Subcutaneous preadipocyte (primary cell): ENCODE data around the gene RAPGEF1. TPM values are rescaled to one million over a fixed set of nuclear protein-coding genes. Genes with fewer than 3 reads are reported as not detected.

Source experiments
- small RNA-seq: library from RNA; depleted of rRNA; stranded (forward); fragments of <200 nt; gene quantifications from one replicate; pipeline ENCODE3, GENCODE V24; 2012
- total RNA-seq: library from RNA; depleted of rRNA; stranded (reverse); fragments of >200 nt; gene quantifications from 2 replicates; pipeline ENCODE4 v1.2.3, GENCODE V29; 2012

Gene RAPGEF1
- total RNA-seq: 27.0 and 36.4 TPM in 2 replicates

DNA sequence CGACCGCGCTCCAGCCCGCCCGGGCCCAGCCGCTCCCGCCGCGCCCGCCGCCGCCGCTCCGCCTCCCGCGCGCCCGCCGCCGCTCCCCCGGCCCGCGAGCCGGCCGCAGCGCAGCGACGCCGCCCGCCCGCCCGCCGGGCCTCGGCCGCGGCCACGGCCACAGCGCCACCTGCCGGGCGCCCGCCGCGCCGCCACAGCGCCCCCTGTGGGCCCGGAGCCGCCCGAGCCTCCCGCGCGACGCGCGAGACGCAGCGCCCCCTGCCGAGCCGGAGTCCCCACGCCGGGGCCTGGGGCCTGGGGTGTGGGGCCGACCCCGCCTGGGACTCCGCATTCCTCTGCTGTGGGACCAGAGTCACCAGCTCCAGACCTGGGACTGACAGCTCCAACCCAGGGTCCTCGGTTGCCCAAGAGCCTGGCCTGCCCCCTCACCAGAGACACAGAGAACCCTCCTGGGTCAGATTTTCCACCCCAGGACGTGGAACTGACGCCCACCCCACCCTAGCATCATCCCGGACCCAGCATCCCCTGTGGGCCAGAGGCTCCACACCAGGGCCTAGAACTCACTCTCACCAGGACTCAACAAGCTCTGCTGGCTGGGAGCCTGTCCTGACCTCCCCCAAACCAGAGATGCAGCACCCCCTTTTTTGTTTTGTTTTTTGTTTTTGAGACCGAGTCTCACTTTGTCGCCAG is at the start of gene RAPGEF1:
TSS of gene RAPGEF1 (minus strand) at position 118 of the 690 bp plus-strand sequence. CDS start 246 bp downstream, outside the sequence.

GRCh38 chr9:131545003-131545785 is 194.7 kb downstream of the RAPGEF1 start, which contains the start of gene PRRT1B:
TSS of gene PRRT1B (plus strand) at chr9:131545523. CDS start at chr9:131545616, 93 bp downstream.

GRCh38 chr9:131530920-131531832 is 208.7 kb downstream of the RAPGEF1 start, which contains the start of gene UCK1:
TSS of gene UCK1 (minus strand) at chr9:131531263. CDS start at chr9:131531174, 89 bp downstream.

Small RNAs within 50 kb of the gene (small RNA-seq; reads per million reads assigned to genes)
- gene EIF4A1P3 (not detected), gene RF00272 (not detected), gene RN7SL328P (not detected)

Other genes with a start within 250 kb of the RAPGEF1 start
- gene POMT1, start 237.2 kb downstream of the RAPGEF1 start, total RNA-seq: 17.8 and 19.1 TPM in 2 replicates
- 11.0 and 12.9 TPM in 2 replicates for gene UCK1, start 208.8 kb downstream of the RAPGEF1 start, total RNA-seq
- not detected in 2 replicates for gene PRRT1B, start 194.6 kb downstream of the RAPGEF1 start, total RNA-seq